D721Med (cell line): Measurements from ENCODE around the gene ARHGEF40.

Source experiments
- DNase-seq: peaks from one replicate; pipeline ENCODE4 v3.0.0; 2011; ENCODE audit warnings: low spot score; ENCODE audit not compliant: insufficient read length
- FAIRE-seq: peaks from 2 replicates; lab custom pipeline; 2011; peaks lifted over from hg19 to GRCh38; lab: Jason Lieb, UNC
- CTCF ChIP-seq: IDR thresholded peaks from 2 replicates; pipeline ENCODE4 v1.5.1; 2012; ENCODE audit warnings: mild to moderate bottlenecking, control low read depth; ENCODE audit not compliant: insufficient read depth; ENCODE audit errors: missing control alignments

The ARHGEF40 gene

GRCh38 chr14:21077672-21078071 is 7.6 kb downstream of the ARHGEF40 start:
- no peak for DNase-seq
- no peak for TF ChIP-seq CTCF

GRCh38 chr14:21078287-21078686 is 8.2 kb downstream of the ARHGEF40 start:
- no peak for DNase-seq
- no peak for TF ChIP-seq CTCF
- FAIRE-seq, result no peak

More at GRCh38 chr14:21077672-21078071, 7.6 kb downstream of the ARHGEF40 start:
- no peak for FAIRE-seq

GRCh38 chr14:21078726-21079125 is 8.6 kb downstream of the ARHGEF40 start:
- no peak for DNase-seq
- no peak for FAIRE-seq
- no peak for TF ChIP-seq CTCF

- TF ChIP-seq CTCF, result no peak
- FAIRE-seq, result no peak
Measured at GRCh38 chr14:21081521-21082142, 11.5 kb downstream of the ARHGEF40 start.

GRCh38 chr14:21083565-21084325 is 13.6 kb downstream of the ARHGEF40 start:
- DNase-seq (no peak), FAIRE-seq (no peak)
- TF ChIP-seq CTCF, result no peak

More at GRCh38 chr14:21081521-21082142, 11.5 kb downstream of the ARHGEF40 start:
- no peak for DNase-seq

- TF ChIP-seq CTCF, result no peak
- no peak for FAIRE-seq
- no peak for DNase-seq
Measured at GRCh38 chr14:21084396-21084795, 14.3 kb downstream of the ARHGEF40 start.
